GM21786 (cell line): ENCODE measurements around the gene PIK3R1.

Source experiments
- ATAC-seq: cut with Tn5 transposase; IDR thresholded peaks from one replicate; pipeline ENCODE4 v1.9.1; 2021; ENCODE audit not compliant: unreplicated experiment

The PIK3R1 gene

DNA sequence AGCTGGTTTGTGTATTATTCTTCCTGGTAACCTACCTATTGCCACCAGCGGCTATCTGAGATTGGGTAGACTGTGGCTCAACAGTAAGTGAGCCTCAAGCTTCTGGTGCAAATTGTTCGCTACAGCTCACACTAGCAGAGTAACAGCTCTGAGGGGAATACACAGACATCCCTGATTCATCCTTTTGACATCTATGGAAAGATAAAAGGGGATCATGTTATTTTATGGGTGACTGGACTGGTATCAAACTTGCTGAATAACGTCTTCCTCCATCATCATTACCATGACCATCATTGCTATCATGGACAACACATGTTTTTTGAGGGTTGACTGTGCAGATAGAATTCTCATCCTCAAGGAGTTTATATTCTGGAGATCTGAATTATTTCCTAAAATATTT is 129.6 kb downstream of the PIK3R1 start:
- ATAC-seq, result no peak

DNA sequence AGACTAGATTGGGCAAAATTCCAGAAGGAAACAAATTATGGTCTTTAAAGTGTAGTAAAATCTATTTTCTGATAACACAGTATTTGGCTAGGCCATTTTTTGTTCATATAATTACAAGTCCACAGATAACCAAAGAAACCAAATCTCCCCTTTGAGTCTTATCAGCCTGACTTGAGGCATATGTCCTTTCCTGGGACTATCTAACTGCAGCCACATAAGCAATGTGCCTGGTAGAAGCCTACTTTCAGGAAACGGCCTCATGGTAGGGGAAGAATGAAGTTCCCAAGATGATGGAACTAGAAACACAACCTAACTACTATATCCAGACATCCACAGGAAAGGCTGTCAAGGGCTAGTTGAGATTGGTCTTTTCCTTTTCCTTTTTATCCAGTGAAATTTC is 130.0 kb downstream of the PIK3R1 start:
- no peak for ATAC-seq

DNA sequence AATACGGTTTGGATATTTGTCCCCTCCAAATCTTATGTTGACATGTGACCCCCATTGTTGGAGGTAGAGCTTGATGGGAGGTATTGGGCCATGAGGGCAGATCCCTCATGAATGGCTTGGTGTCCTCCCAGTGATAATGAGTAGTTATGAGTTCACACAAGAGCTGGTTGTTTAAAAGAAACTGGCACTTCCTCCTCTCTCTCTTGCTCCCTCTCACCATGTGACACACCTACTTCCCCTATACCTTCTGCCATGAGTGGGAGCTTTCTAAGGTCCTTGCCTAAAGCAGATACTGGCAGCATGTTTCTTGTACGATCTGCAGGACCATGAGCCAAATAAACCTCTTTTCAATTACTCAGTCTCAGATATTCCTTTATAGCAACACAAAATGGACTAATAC is 132.0 kb downstream of the PIK3R1 start:
- ATAC-seq, result no peak

DNA sequence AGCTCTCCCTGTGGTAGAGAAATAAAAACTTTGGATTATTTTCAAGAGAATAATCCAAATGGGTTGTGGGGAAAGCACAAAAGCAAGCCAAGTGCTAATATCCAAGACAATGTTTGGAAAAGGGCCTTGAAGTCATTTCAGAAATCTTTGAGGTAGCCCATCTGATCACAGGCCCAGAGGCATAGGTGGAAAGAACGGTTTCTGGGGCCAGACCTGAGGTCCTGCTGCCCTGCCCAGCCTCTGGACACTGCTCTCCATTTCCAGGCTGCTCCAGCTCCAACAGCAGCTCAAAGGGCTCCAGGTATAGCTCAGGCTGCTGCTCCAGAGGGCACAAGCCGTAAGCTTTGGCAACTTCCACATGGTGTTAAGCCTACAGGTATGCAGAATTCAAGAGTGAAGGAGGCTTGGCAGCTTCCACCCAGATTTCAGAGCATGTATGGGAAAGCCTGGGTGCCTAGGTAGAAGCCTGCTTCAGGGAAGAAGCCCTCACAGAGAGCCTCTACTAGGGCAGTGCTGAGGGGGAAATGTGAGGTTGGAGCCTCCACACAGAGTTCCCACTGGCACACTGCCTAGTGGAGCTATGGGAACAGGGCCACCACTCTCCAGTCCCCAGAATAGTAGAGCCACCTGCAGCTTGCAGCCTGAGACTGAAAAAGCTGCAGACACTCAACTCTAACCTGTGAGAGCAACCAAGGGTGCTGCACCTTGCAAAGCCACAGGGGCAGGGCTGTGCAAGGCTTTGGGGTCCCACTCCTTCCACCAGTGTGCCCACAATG is 133.1 kb downstream of the PIK3R1 start:
- no peak for ATAC-seq

DNA sequence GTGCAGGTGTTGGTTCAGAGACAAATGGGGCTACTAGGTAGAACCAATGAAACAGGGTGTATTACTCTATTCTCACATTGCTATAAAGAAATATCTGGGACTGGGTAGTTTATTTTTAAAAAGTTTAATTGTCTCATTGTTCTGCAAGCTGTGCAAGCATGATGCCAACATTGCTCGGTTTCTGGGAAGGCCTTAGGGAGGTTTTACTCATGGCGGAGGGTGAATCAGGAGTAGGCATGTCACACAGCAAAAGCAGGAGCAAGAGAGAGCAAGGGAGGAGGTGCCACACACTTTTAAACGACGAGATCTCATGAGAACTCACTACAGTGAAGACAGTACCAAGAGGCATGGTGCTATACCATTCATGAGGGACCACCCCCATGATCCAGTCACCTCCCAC is 134.6 kb downstream of the PIK3R1 start:
- ATAC-seq, result no peak
